ENCODE measurements around the gene ATP10B. TPM values are rescaled to one million over a fixed set of nuclear protein-coding genes. Genes with fewer than 3 reads are reported as not detected.

ATP10B gene
- total RNA-seq, 2 experiments from 2014 or later = not detected

GRCh38 chr5:160703547-160704189 lies 148.3 kb downstream of the ATP10B start:
- Mint-ChIP-seq H3K27ac (no peak overlapping the region), H3K4me3 (no peak overlapping the region), H3K36me3 (no peaks in the 10 kb centered on the region), H3K9me3 (no peaks in the 10 kb centered on the region), H3K4me1 (no peaks in the 10 kb centered on the region), H3K27me3 (peaks cover 7% of the 10 kb centered on the region)
- DNase-seq (no peak), ATAC-seq (ENCODE audit: low read depth) (no peak)
- POLR2A ChIA-PET = no interaction called here

GRCh38 chr5:160702934-160703333 lies 149.1 kb downstream of the ATP10B start:
- Mint-ChIP-seq H3K27ac (no peak overlapping the region), H3K4me3 (no peak overlapping the region), H3K27me3 (peaks cover 7% of the 10 kb centered on the region), H3K9me3 (no peaks in the 10 kb centered on the region), H3K36me3 (no peaks in the 10 kb centered on the region), H3K4me1 (no peaks in the 10 kb centered on the region)
- POLR2A ChIA-PET = no interaction called here
- DNase-seq (no peak), ATAC-seq (ENCODE audit: low read depth) (no peak)

DNA sequence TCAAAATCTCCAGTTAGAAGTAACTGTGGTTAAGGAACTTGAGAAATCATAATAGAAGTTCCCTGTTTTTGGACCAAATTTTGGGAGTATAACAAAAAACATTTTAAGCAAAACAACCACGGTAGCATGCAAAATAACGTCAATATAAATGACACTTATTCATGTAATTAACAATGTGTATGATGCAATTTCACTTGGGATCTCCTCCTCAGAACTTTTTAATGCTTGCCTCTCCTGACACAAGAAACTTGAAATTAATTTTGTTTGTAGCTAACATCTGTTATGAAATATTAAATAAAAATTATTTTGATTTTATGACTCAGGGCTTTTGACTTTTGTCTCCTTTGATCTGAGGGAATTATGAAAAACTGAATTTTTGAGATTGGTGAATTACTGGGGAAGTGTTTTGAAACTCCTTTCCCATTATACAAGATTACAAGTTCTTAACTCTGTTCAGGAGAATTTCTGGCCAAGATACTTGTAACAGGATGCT lies 149.7 kb downstream of the ATP10B start:
- no peaks in the 10 kb centered on the region for H3K4me1 Mint-ChIP-seq
- no peak for ATAC-seq (ENCODE audit: low read depth)
- POLR2A ChIA-PET = no interaction called here

DNA sequence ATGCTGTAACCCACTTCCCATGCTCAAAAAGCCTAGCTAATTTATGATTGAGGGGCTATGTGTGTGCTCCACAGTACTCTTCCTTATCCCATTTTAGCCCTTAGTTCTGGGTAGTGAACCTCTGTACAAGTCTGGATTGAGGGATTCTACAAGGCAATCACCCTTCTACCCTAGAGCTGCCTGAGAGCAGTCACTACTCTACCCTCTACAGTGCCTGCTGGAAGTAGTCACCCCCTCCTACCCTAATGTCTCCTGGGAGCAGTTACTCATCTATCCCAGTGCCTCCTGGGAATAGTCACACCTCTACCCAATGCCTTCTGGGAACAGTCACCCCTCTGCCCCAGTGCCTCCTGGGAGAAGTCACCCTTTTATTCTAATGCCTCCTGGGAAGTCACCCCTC lies 150.6 kb downstream of the ATP10B start:
- DNase-seq = no peak
- H3K4me3 Mint-ChIP-seq = no peak overlapping the region

More for the DNA sequence above, 149.7 kb downstream of the ATP10B start:
- Mint-ChIP-seq H3K9me3 (no peaks in the 10 kb centered on the region), H3K4me3 (no peak overlapping the region), H3K27me3 (peaks cover 7% of the 10 kb centered on the region), H3K36me3 (no peaks in the 10 kb centered on the region), H3K27ac (no peak overlapping the region)
- DNase-seq = no peak

DNA sequence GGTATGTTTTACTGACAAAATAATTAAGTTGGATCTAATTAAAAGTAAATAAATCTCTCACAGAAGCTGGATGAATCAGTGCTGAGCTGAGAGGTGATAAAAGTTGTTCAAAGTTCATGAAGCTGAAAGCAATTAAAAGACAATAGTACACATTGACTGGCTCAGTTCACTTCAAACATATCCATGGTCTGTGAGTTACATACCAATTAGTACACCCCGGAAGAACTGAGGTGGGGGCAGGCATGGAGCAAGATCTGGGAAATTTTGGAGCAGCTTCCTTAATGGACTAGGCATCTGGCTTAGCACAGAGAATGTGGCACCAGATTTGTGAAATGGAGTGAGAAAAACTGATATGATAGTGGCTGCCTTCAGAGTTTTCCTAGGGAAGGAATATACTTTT lies 152.7 kb downstream of the ATP10B start:
- no peaks in the 10 kb centered on the region for H3K4me1 Mint-ChIP-seq
- no peak overlapping the region for H3K4me3 Mint-ChIP-seq
- H3K27me3 Mint-ChIP-seq = peaks cover 7% of the 10 kb centered on the region
- H3K9me3 Mint-ChIP-seq = no peaks in the 10 kb centered on the region
- H3K27ac Mint-ChIP-seq = no peak overlapping the region
- no peaks in the 10 kb centered on the region for H3K36me3 Mint-ChIP-seq
- DNase-seq = no peak
- no peak for ATAC-seq (ENCODE audit: low read depth)
- POLR2A ChIA-PET = no interaction called here

More for the DNA sequence above, 150.6 kb downstream of the ATP10B start:
- no peak overlapping the region for H3K27ac Mint-ChIP-seq
- H3K27me3 Mint-ChIP-seq = peaks cover 7% of the 10 kb centered on the region
- H3K36me3 Mint-ChIP-seq = no peaks in the 10 kb centered on the region
- no peaks in the 10 kb centered on the region for H3K4me1 Mint-ChIP-seq
- H3K9me3 Mint-ChIP-seq = no peaks in the 10 kb centered on the region
- POLR2A ChIA-PET = no interaction called here
- ATAC-seq (ENCODE audit: low read depth) = no peak

DNA sequence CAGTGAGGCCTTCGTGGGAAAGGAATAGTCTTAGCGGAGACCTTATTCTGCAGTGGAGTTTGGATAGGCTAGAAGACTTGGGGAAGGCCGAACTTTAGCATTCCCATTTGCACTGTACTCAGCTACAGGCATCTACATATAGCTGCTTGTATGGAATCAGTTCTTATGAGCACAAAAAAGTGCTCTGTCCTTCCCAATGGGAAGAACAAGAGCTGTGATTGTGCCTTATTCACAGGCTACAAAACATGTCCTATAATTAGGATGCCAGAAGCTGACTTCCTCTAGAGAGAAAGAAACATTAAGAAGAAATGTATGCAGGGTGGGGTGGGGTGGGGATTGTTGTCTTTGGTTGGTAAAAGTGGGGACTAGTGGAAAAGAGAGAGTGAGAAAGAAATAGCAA lies 154.7 kb downstream of the ATP10B start:
- H3K27ac Mint-ChIP-seq = no peak overlapping the region

GRCh38 chr5:160694896-160695295 lies 157.1 kb downstream of the ATP10B start:
- no peak overlapping the region for H3K27ac Mint-ChIP-seq
- H3K27me3 Mint-ChIP-seq = peaks cover 6% of the 10 kb centered on the region
- no peaks in the 10 kb centered on the region for H3K9me3 Mint-ChIP-seq
- H3K4me1 Mint-ChIP-seq = no peaks in the 10 kb centered on the region
- DNase-seq (no peak), ATAC-seq (ENCODE audit: low read depth) (no peak)
- H3K4me3 Mint-ChIP-seq = no peak overlapping the region
- H3K36me3 Mint-ChIP-seq = no peaks in the 10 kb centered on the region
- POLR2A ChIA-PET = no interaction called here

More for the DNA sequence above, 154.7 kb downstream of the ATP10B start:
- Mint-ChIP-seq H3K27me3 (peaks cover 8% of the 10 kb centered on the region), H3K9me3 (no peaks in the 10 kb centered on the region), H3K36me3 (no peaks in the 10 kb centered on the region), H3K4me3 (no peak overlapping the region), H3K4me1 (no peaks in the 10 kb centered on the region)
- no peak for DNase-seq
- no peak for ATAC-seq (ENCODE audit: low read depth)
- POLR2A ChIA-PET = no interaction called here

DNA sequence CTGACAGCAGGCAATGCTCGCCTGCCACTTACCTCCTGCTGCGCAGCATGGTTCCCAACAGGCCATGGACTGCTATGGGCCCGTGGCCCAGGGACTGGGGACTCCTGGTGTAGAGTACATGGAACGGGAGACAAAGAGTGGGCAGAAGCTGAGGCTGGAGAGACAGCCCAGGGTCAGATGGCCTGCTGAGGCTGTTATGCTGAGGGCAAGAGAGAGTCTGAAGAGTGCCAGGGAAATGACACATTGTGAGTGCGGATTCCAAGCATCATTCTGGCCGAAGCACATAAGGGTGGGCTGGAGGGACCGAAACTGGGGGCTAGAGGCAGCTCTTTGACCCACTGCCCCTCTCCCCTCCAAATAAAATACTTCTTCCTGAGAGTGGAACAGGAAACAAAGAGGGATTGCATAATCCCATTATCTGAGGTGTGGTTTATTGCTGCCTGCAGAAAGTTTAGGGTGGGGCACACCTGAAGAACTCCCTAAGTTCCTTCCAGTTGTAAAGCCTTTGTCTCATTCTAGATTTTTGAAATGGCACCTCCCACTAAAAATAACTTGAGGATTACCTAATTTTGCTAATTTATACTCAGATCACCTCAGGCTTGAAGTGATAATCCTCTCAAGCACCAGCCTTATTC lies 158.1 kb downstream of the ATP10B start:
- no peaks in the 10 kb centered on the region for H3K4me1 Mint-ChIP-seq
- ATAC-seq (ENCODE audit: low read depth) (no peak), DNase-seq (no peak)
- no peaks in the 10 kb centered on the region for H3K36me3 Mint-ChIP-seq
- no peak overlapping the region for H3K4me3 Mint-ChIP-seq
- no peaks in the 10 kb centered on the region for H3K9me3 Mint-ChIP-seq
- H3K27me3 Mint-ChIP-seq = peaks cover 1% of the 10 kb centered on the region
- POLR2A ChIA-PET = no interaction called here
- H3K27ac Mint-ChIP-seq = no peak overlapping the region

DNA sequence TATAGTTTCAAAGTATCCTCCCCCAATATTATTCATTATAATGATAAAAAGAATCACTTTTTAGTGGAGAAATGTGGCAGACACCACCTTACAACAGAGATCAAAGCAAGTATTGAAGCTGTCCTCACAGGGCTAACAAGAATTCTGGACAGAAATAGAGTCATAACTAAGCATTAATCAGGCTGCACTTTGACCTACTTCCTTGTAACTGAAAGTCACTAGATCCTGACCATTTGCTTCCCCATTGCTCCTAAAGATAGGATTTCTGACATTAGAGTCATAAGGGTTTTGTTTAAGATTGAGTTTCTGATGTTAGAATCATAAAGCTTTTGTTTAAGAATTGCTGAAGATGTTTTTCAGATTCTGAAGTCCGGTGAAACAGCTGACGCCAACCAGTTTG lies 159.7 kb downstream of the ATP10B start:
- no peaks in the 10 kb centered on the region for H3K9me3 Mint-ChIP-seq
- DNase-seq = no peak
- no peaks in the 10 kb centered on the region for H3K4me1 Mint-ChIP-seq
- H3K27me3 Mint-ChIP-seq = peaks cover 1% of the 10 kb centered on the region
- H3K27ac Mint-ChIP-seq = no peak overlapping the region
- no peak overlapping the region for H3K4me3 Mint-ChIP-seq
- no peaks in the 10 kb centered on the region for H3K36me3 Mint-ChIP-seq
- ATAC-seq (ENCODE audit: low read depth) = no peak
- POLR2A ChIA-PET = no interaction called here

GRCh38 chr5:160685695-160686094 lies 166.3 kb downstream of the ATP10B start:
- no peak for DNase-seq
- Mint-ChIP-seq H3K4me3 (no peak overlapping the region), H3K27me3 (no peaks in the 10 kb centered on the region), H3K9me3 (no peaks in the 10 kb centered on the region), H3K4me1 (no peaks in the 10 kb centered on the region), H3K27ac (no peak overlapping the region), H3K36me3 (no peaks in the 10 kb centered on the region)
- POLR2A ChIA-PET = no interaction called here
- no peak for ATAC-seq (ENCODE audit: low read depth)

- H3K9me3 Mint-ChIP-seq = no peaks in the 10 kb centered on the region
- H3K4me1 Mint-ChIP-seq = no peaks in the 10 kb centered on the region
- no peak for ATAC-seq (ENCODE audit: low read depth)
- POLR2A ChIA-PET = no interaction called here
- H3K4me3 Mint-ChIP-seq = no peak overlapping the region
- DNase-seq = no peak
- H3K27me3 Mint-ChIP-seq = no peaks in the 10 kb centered on the region
- H3K36me3 Mint-ChIP-seq = no peaks in the 10 kb centered on the region
- no peak overlapping the region for H3K27ac Mint-ChIP-seq
These were observed 166.8 kb downstream of the ATP10B start for GRCh38 chr5:160685219-160685618.

DNA sequence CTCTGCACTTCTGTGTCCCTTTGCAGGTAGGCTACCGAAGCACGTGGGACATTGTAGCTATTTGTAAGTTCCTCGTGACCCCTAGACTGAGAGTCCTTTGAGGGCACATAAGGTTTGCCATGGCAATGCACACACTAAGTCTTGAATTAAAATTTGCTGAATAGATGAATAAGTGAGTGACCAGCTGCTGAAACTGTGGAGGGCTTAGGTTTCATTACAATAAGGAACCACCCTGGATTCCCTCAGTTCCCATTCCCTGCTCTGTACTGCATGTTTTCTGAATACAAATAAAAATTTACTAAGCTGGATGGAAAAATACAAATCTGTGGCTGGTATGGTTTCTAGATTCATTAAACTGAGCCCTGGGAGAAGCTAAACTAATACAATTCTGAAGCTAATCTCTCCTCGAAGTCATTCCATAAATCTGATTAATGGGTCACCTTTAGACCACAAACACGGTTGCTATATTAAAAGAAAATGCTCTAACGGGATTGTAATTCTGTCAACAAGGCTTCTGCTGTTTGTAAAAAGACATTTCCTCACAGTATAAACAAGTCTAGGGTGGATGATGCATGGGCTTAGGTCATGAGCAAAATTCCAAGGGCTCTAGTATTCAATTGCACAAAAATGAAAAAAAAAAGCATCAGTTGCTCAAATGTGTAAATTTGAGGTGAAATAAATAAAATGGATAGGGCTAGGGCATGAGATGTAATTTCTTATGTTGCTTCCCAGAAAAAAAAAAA lies 172.3 kb downstream of the ATP10B start:
- Mint-ChIP-seq H3K36me3 (no peaks in the 10 kb centered on the region), H3K9me3 (no peaks in the 10 kb centered on the region), H3K4me3 (no peak overlapping the region), H3K27me3 (peaks cover 5% of the 10 kb centered on the region), H3K27ac (no peak overlapping the region), H3K4me1 (no peaks in the 10 kb centered on the region)
- ATAC-seq (ENCODE audit: low read depth) (no peak), DNase-seq (no peak)
- POLR2A ChIA-PET = no interaction called here

DNA sequence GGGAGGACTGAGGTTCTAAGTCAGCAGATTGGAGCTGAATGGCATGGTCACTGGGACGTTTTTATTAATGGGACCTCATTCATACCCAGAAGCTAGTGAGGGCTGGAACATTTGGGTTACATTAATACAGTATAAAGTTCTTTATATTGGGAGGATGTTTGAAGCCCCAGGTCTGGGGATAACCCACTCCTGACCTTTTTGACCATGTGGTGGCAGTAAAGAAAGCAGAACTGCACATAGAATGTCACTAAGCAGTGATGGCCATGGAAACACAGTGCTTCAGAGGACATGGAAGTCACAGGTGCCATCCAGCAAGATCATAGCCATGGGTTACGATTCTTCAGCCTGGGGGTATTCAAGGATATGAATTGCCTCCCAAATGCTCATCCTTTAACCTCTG lies 176.0 kb downstream of the ATP10B start:
- DNase-seq (no peak), ATAC-seq (ENCODE audit: low read depth) (no peak)
- H3K4me3 Mint-ChIP-seq = no peak overlapping the region
- no peaks in the 10 kb centered on the region for H3K4me1 Mint-ChIP-seq
- H3K27me3 Mint-ChIP-seq = peaks cover 13% of the 10 kb centered on the region
- POLR2A ChIA-PET = no interaction called here
- no peaks in the 10 kb centered on the region for H3K9me3 Mint-ChIP-seq
- no peaks in the 10 kb centered on the region for H3K36me3 Mint-ChIP-seq
- no peak overlapping the region for H3K27ac Mint-ChIP-seq

GRCh38 chr5:160674901-160675300 lies 177.1 kb downstream of the ATP10B start:
- H3K27ac Mint-ChIP-seq = no peak overlapping the region
- POLR2A ChIA-PET = no interaction called here
- no peaks in the 10 kb centered on the region for H3K9me3 Mint-ChIP-seq
- no peak overlapping the region for H3K4me3 Mint-ChIP-seq
- DNase-seq (no peak), ATAC-seq (ENCODE audit: low read depth) (no peak)
- H3K27me3 Mint-ChIP-seq = peaks cover 16% of the 10 kb centered on the region
- H3K36me3 Mint-ChIP-seq = no peaks in the 10 kb centered on the region
- no peaks in the 10 kb centered on the region for H3K4me1 Mint-ChIP-seq
